NOMO-1 treated with dmso at 0.1 percent for 144 hours (cell line): ENCODE measurements around the gene AGPAT1.
"Not testable (repeated sequence)": the region's sequence is repeated elsewhere in the genome, so short reads cannot be mapped to it uniquely, and the experiment has no call there.

Experiments
- DNase-seq: peaks from one replicate; lab custom pipeline; 2025; ENCODE audit not compliant: unreplicated experiment; lab: John Stamatoyannopoulos, UW

AGPAT1 gene

GRCh38 chr6:32187725-32188380 lies 12.0 kb upstream of the AGPAT1 start:
- not testable (repeated sequence) for DNase-seq

- no peak for DNase-seq
Measured at GRCh38 chr6:32187009-32187709, 11.3 kb upstream of the AGPAT1 start.

DNA sequence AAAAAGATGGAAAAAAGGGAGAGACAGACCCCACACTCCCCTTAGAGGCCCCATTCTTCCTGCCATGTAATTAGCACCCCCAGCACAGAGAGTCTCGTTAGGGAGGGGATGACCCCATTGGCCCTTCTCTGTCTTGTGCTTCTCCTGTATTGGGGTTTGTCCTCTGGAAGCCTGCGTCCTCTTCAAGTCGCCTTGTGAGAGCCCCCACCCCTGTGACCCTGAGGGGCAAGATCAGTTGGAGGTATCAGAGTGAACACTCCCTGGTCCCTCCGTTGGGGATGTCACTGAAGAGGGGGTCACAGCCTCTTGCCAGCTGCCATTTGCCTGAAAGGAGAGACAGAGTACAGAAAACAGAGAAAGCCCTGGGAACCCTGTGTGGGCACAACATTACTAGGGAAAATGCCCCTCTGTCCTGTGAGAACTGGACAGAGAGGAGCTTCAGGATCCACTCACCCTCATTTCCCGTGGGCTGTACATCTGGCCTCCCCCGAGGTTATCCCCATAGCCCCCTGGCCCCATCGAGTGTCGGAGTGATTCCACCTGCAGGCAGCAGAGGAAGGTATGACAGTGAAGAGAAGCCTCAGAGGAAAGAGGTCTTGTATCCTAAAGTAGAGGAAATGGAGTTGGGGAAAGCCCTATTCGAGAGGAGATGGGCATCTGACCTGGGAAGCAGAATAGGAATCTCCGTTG lies 10.4 kb upstream of the AGPAT1 start:
- not testable (repeated sequence) for DNase-seq

GRCh38 chr6:32185681-32186131 lies 9.8 kb upstream of the AGPAT1 start:
- not testable (repeated sequence) for DNase-seq

DNA sequence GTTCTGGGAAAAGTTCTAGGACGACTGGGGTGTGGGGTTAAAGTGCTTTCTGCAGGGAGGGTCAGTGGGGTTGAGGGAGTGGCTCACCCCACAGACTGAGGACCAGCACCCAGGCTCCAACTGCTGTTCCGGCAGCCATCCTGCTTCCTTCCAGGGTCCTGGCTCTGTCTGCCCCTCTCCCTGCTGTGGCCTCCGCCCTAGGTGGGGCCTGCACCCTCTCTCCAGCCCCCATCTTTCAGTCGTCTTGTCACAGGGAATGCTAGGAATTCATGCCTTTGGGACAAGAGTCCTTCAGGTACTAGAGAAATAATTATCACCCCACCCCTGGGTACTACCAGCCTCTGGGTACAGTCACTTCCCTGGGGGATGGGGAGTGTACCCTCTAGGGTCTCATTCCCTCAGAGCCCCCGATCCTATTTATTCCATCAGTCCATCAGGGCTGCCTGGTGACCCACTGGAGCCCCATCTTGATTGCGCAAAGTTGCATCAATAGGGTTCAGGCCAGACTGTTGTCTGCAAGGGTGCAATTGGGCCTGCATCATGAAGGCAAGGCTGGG lies 8.3 kb upstream of the AGPAT1 start, which contains the start of gene AGER:
AGER (minus strand) TSS at position 170 of the 557 bp plus-strand sequence; CDS start at position 139, 31 bp downstream.
- DNase-seq = no peak

DNA sequence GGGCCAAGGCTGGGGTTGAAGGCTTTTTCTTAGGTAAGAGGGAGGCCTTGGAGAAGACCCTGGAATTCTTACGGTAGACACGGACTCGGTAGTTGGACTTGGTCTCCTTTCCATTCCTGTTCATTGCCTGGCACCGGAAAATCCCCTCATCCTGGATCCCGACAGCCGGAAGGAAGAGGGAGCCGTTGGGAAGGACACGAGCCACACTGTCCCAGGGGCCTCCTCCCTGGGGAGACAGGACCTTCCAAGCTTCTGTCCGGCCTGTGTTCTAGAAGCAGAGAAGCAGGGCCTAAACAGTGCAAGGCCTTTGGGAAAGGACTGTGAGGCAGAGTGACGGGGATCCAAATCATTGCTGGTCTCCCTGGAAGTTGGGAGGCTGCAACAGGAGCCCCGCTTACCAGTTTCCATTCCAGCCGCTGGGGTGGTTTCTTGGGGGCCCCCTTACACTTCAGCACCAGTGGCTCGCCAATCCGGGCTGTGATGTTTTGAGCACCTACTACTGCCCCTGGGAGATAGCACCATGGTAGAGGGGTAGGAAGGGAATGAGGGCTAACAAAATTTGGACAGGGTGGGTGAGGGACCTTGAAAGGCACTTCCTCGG lies 7.7 kb upstream of the AGPAT1 start:
- DNase-seq = no peak

GRCh38 chr6:32183030-32183429 lies 7.1 kb upstream of the AGPAT1 start:
- no peak for DNase-seq

- DNase-seq = no peak
Measured at GRCh38 chr6:32182555-32182981, 6.7 kb upstream of the AGPAT1 start.

DNA sequence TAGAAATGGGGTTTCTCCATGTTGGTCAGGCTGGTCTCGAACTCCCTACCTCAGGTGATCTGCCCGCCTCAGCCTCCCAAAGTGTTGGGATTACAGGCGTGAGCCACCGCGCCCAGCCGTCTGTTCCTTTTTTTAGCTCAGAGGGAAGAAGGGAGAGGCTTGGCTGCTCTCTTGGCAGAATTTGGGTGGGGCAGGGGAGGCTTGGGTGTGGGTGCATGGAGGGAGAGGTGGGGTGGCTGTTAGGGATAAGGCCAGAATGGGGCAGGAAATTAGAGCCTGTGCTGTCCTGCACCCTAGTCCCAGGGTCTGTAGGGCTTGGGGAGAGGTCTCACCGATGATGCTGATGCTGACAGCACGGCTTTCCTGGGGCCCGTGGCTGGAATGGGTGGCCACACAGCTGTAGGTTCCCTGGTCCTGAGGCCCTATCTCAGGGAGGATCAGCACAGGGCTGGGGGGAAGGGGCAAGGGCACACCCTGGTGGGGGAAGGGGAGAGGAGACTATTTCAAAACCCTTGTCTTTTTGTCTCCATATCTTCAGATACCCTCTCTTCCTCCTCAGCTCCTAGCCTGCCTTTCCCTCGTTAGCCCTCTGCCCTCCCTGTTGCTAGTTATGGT lies 6.1 kb upstream of the AGPAT1 start:
- DNase-seq = no peak

DNA sequence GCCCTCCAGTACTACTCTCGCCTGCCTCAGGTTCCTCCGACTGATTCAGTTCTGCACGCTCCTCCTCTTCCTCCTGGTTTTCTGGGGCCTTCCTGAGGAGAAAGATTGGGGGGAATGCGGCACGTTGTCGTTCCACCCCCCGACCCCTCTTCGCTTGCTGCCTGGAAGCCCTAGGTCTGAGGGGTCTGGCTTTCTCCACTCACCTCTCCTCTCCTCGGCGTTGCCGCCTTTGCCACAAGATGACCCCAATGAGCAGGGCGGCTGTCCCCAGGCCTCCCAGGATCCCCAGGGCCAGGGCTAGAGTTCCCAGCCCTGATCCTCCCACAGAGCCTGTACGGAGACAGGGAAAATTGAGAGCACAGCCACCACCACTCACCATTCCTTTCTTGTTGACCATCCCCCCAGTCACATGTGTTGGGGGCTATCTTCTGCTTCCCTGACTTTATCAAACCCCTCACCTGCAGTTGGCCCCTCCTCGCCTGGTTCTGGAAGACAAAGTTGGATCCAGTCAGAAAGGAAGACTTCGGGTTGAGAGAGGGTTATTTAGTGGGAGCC lies 5.3 kb upstream of the AGPAT1 start:
- DNase-seq = no peak

DNA sequence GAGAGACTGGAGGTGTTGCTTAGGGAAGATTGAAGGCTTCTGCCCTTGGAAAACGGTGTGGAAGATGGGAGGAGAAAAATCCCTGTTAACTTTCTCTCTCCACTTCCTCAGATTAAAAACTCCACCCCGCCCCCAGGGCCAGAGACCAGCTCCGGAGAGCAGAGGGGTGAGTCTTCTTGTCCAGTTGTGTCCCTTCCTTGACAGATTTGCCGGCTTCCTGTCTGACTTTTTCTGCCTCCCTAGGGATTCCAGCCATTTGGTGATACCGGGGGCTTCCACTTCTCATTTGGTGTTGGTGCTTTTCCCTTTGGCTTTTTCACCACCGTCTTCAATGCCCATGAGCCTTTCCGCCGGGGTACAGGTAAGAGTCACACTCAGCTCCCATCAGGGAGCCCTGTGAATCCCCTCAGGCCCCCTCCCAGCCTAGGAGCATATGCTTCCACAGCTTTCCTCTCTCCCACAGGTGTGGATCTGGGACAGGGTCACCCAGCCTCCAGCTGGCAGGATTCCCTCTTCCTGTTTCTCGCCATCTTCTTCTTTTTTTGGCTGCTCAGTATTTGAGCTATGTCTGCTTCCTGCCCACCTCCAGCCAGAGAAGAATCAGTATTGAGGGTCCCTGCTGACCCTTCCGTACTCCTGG lies 4.0 kb upstream of the AGPAT1 start:
- no peak for DNase-seq

DNA sequence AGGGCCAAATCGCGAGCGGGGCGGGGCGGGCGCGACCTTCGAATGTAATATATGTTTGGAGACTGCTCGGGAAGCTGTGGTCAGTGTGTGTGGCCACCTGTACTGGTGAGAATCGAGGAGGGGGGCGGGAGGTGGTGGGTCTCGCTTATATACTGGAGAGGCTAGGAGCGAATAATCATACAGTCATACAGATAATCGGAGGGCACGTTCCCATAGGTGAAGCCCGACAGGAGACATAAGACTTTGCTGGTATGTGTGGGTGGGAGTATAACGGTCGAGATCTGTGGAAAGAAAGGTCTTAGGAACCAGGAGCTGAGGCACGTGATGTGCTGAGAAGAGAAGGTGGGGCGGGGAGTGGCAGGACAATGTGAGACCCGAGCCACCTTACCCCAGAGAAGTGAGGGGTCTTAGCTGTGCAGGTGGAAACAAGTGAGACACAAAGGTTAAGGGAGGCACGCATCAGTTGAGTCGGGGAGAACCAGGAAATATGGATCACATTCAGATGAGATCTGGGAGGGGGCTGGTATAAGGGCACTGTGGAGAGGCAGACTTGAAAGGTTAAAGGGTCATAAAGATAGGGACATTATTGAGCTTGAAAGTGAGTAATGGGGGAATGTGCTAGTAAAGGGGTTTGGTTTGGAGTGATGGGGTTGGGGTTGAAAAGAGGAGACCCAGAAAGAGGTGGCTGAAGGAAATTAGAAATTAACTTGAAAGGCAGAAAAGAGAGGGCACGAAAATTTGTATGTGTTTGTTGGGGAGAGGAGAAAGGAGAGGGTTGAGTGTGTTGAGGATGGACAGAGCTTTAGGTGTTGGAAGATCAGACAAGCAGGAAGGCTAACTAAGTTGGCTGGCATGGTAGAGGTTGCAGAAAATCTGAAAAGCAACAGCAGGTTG lies 2.9 kb upstream of the AGPAT1 start:
- DNase-seq = no peak

- peak; percentile 100 for DNase-seq
Measured at GRCh38 chr6:32177788-32178546, 2.1 kb upstream of the AGPAT1 start, which contains the start of gene RNF5. RNF5 (plus strand) TSS chr6:32178405; CDS start chr6:32178512, 107 bp downstream.

GRCh38 chr6:32177183-32177787 lies 1.4 kb upstream of the AGPAT1 start:
- DNase-seq = no peak

DNA sequence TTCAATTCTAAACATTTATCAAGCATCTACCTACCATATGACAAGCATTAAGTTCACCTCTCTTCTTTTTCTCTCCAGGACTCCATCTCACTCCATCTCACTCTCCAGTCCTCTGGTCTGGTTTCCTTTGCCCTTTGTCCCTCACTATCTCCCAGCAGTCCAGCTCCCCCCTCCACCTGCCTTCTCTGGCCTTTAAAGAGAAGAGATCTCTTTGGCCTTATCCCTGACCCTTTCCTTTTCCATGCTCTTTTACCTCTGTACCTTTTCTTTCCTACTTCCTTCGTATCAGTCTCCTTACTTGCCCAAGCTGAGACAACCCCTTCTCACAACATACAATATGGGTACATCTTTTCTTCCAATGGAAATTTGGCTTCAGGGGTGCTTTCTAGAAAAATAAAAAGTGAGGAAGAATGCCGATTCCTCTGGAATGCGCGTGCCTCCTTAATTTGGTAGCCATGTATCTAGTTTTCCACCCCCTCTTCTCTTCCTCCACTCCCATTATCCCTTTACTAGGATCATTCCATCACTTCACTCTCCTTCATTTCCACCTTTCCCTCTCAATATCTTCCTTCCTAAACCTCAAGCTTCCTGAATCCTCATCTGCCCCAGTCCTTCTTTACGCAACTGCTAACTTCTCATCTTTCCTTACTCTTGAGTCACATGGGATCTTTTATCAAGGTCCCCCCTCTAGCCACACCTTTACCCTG lies 745 bp upstream of the AGPAT1 start:
- no peak for DNase-seq

- no peak for DNase-seq
Measured at GRCh38 chr6:32175322-32175710, 568 bp downstream of the AGPAT1 start.

- DNase-seq = no peak
Measured at GRCh38 chr6:32174416-32174815, 1.5 kb downstream of the AGPAT1 start.
